Progenitor cell of endocrine pancreas (in vitro differentiated cells): ENCODE results near the gene OR5A2. TPM values are rescaled to one million over a fixed set of nuclear protein-coding genes. Genes with fewer than 3 reads are reported as not detected.
"Not testable (repeated sequence)": the region's sequence is repeated elsewhere in the genome, so short reads cannot be mapped to it uniquely, and the experiment has no call there.

Source experiments
- DNase-seq: peaks from one replicate; pipeline ENCODE4 v3.0.0; 2021; ENCODE audit warnings: low spot score; ENCODE audit not compliant: unreplicated experiment
- H3K27ac Mint-ChIP-seq: 2 replicates; pipeline ENCODE4 v1.8.0; 2021; ENCODE audit warnings: mild to moderate bottlenecking, moderate library complexity, mixed read lengths
- H3K27me3 Mint-ChIP-seq: 2 replicates; pipeline ENCODE4 v1.8.0; 2021; ENCODE audit warnings: mixed read lengths
- H3K36me3 Mint-ChIP-seq: 2 replicates; pipeline ENCODE4 v1.8.0; 2022; ENCODE audit warnings: mixed read lengths; ENCODE audit not compliant: insufficient read depth
- H3K4me1 Mint-ChIP-seq: 2 replicates; pipeline ENCODE4 v1.8.0; 2021; ENCODE audit warnings: low read depth, mixed read lengths
- H3K4me3 Mint-ChIP-seq: 2 replicates; pipeline ENCODE4 v1.8.0; 2021; ENCODE audit warnings: low read depth, mild to moderate bottlenecking, moderate library complexity, mixed read lengths
- H3K9me3 Mint-ChIP-seq: 2 replicates; pipeline ENCODE4 v1.8.0; 2021; ENCODE audit warnings: low read depth, mixed read lengths
- total RNA-seq: library from RNA; stranded (reverse); gene quantifications from 2 replicates; pipeline ENCODE4 v1.2.1, GENCODE V29; 2021
- TF ChIP-seq, protein P1 (sequence below): fragments of 200-600 bp; sonication (generic); IDR thresholded peaks from one replicate; pipeline ENCODE4 v1.5.0; 2021; ENCODE audit warnings: antibody characterized with exemption, mild to moderate bottlenecking; ENCODE audit not compliant: unreplicated experiment

The OR5A2 gene
- total RNA-seq, 1 donor from 2014 or later = not detected

GRCh38 chr11:59400461-59401261, 25.6 kb downstream of the OR5A2 start:
- Mint-ChIP-seq H3K27ac (no peak overlapping the region), H3K4me3 (no peak overlapping the region), H3K36me3 (no peaks in the 10 kb centered on the region), H3K4me1 (no peaks in the 10 kb centered on the region), H3K27me3 (no peaks in the 10 kb centered on the region), H3K9me3 (peaks cover 35% of the 10 kb centered on the region)
- DNase-seq = no peak
- TF ChIP-seq, protein P1, sequence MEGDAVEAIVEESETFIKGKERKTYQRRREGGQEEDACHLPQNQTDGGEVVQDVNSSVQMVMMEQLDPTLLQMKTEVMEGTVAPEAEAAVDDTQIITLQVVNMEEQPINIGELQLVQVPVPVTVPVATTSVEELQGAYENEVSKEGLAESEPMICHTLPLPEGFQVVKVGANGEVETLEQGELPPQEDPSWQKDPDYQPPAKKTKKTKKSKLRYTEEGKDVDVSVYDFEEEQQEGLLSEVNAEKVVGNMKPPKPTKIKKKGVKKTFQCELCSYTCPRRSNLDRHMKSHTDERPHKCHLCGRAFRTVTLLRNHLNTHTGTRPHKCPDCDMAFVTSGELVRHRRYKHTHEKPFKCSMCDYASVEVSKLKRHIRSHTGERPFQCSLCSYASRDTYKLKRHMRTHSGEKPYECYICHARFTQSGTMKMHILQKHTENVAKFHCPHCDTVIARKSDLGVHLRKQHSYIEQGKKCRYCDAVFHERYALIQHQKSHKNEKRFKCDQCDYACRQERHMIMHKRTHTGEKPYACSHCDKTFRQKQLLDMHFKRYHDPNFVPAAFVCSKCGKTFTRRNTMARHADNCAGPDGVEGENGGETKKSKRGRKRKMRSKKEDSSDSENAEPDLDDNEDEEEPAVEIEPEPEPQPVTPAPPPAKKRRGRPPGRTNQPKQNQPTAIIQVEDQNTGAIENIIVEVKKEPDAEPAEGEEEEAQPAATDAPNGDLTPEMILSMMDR = no peak

GRCh38 chr11:59394186-59394585, 32.0 kb downstream of the OR5A2 start:
- Mint-ChIP-seq H3K27ac (no peak overlapping the region), H3K9me3 (peaks cover 23% of the 10 kb centered on the region), H3K27me3 (no peaks in the 10 kb centered on the region), H3K4me1 (no peaks in the 10 kb centered on the region), H3K36me3 (no peaks in the 10 kb centered on the region), H3K4me3 (no peak overlapping the region)
- DNase-seq = no peak
- TF ChIP-seq, protein P1 = no peak

DNA sequence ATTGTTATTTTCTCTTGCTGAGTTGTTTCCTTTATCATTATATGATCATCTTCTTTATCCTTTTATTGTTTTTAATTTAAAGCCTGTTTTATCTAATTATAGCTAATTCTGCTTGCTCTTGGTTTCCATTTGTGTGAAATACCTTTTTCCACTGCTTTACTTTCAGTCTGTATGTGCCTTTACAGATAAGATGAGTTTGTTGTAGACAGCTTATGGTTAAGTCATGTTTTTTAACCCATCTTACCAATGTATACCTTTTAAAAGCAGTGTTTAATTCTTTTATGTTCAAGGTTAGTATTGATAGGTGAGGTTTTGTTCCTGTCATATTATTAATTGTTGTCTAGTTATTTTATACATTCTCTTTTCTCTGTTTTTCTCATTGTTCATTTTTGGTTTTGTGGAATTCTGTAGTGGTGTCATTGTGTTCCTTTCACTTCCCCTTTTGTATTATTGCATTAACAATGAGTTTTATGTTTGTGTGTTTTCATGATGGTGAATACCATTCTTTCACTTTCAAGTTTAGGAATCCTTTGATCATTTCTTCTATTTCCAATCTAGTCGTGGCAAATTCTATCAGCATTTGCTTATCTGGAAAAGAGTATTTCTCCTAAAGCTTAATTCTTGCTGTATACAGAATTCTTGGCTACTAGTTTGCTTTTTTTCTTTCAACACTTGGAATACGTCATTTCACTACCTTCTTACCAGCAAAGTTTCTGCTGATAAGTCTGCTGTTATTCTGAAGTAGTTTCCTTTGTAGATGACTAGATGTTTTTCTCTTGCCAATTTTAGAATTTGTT, 45.8 kb downstream of the OR5A2 start:
- no peak for DNase-seq
- no peaks in the 10 kb centered on the region for H3K4me1 Mint-ChIP-seq
- H3K4me3 Mint-ChIP-seq = no peak overlapping the region
- no peaks in the 10 kb centered on the region for H3K36me3 Mint-ChIP-seq
- no peaks in the 10 kb centered on the region for H3K27me3 Mint-ChIP-seq
- H3K9me3 Mint-ChIP-seq = peaks cover 9% of the 10 kb centered on the region
- no peak overlapping the region for H3K27ac Mint-ChIP-seq
- TF ChIP-seq, protein P1 = no peak

GRCh38 chr11:59372324-59372723, 53.9 kb downstream of the OR5A2 start:
- peaks cover 53% of the 10 kb centered on the region for H3K9me3 Mint-ChIP-seq
- not testable (repeated sequence) for H3K4me1 Mint-ChIP-seq, H3K27ac Mint-ChIP-seq

DNA sequence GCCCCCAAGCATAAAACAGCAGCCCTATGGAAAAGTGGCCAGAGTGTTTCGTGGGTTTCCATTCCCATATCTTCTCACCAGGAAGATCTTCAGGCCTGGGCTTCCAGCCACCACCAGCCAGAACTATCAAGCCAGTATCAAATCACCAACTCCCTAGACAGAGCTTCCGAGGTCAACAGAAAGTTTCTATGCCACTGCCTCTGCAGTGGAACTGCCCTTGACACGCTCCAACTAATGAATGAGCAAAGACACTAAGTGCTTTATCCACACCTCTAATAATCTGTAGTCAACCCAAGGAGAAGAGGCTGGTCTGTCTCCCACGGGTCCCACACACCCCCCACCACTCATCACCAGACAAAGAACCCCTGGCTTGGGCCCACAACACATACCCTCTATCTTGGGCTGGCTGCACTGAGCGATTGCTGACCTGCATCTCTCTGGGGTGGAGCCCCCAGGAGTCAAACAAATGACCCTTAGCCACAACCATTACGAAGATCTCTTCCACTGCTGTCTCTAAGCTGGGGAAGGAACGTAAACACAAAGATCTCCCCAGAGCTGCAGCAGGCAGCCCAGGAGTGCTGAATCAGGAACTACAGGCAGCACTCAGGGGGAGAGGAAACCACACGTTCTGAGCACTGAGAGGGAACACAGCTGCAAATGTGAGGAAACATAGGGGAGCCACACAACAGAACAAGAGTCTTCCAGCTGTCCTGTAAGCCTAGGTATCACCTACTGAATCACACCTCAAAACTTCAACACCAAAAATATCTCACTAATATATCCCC, 57.8 kb downstream of the OR5A2 start:
- Mint-ChIP-seq H3K9me3 (peaks cover 44% of the 10 kb centered on the region), H3K4me1 (no peaks in the 10 kb centered on the region)

More at GRCh38 chr11:59372324-59372723, 53.9 kb downstream of the OR5A2 start:
- not testable (repeated sequence) for H3K36me3 Mint-ChIP-seq, H3K27me3 Mint-ChIP-seq, H3K4me3 Mint-ChIP-seq, DNase-seq

More for the DNA sequence above, 57.8 kb downstream of the OR5A2 start:
- Mint-ChIP-seq H3K27ac (no peak overlapping the region), H3K27me3 (no peaks in the 10 kb centered on the region), H3K36me3 (no peaks in the 10 kb centered on the region), H3K4me3 (no peak overlapping the region)
- no peak for DNase-seq
- TF ChIP-seq, protein P1 = no peak

Other genes starting within 250 kb of the OR5A2 start
- not detected in 2 replicates for gene MPEG1, start 213.5 kb downstream of the OR5A2 start, total RNA-seq
- not detected in 2 replicates for gene OR5AN1, start 67.5 kb downstream of the OR5A2 start, total RNA-seq
- not detected in 2 replicates for gene OR5A1, start 10.1 kb upstream of the OR5A2 start, total RNA-seq
- not detected in 2 replicates for gene OR4D6, start 30.5 kb upstream of the OR5A2 start, total RNA-seq
- not detected in 2 replicates for gene OR4D10, start 46.9 kb upstream of the OR5A2 start, total RNA-seq
- gene OR4D11, start 77.2 kb upstream of the OR5A2 start, total RNA-seq = not detected in 2 replicates
- gene OR4D9, start 85.1 kb upstream of the OR5A2 start, total RNA-seq = not detected in 2 replicates
- 42.7 and 46.1 TPM in 2 replicates for gene OSBP, start 189.4 kb upstream of the OR5A2 start, total RNA-seq
- gene PATL1, start 242.6 kb upstream of the OR5A2 start, total RNA-seq = 43.0 and 43.7 TPM in 2 replicates